GM19043 (cell line): ENCODE results near the gene TTLL6.
"Not testable (repeated sequence)": the region's sequence is repeated elsewhere in the genome, so short reads cannot be mapped to it uniquely, and the experiment has no call there.

ENCODE experiments used
- ATAC-seq: cut with Tn5 transposase; IDR thresholded peaks from one replicate; pipeline ENCODE4 v1.9.1; 2021; ENCODE audit warnings: low read depth; ENCODE audit not compliant: unreplicated experiment

The TTLL6 gene

GRCh38 chr17:48726114-48726915 lies 90.7 kb downstream of the TTLL6 start:
- no peak for ATAC-seq

- no peak for ATAC-seq
These were observed 91.6 kb downstream of the TTLL6 start for GRCh38 chr17:48725288-48726064.

- no peak for ATAC-seq
These were observed 92.1 kb downstream of the TTLL6 start for GRCh38 chr17:48725004-48725287.

GRCh38 chr17:48724251-48725003 lies 92.6 kb downstream of the TTLL6 start:
- no peak for ATAC-seq

- no peak for ATAC-seq
These were observed 93.4 kb downstream of the TTLL6 start for GRCh38 chr17:48723423-48724250.

- ATAC-seq, result no peak
These were observed 94.1 kb downstream of the TTLL6 start, which contains the start of gene PRAC2 for GRCh38 chr17:48722915-48723422. PRAC2 (plus strand) TSS chr17:48723185; CDS start chr17:48724411, 1,226 bp downstream.

- ATAC-seq, result no peak
These were observed 94.7 kb downstream of the TTLL6 start, which contains the start of gene PRAC1 for GRCh38 chr17:48722201-48722907. PRAC1 (minus strand) TSS chr17:48722518; CDS start chr17:48722392, 126 bp downstream.

GRCh38 chr17:48721009-48721402 lies 96.0 kb downstream of the TTLL6 start:
- ATAC-seq, result no peak

- no peak for ATAC-seq
These were observed 96.6 kb downstream of the TTLL6 start for GRCh38 chr17:48720266-48721008.

GRCh38 chr17:48719642-48720265 lies 97.3 kb downstream of the TTLL6 start:
- ATAC-seq, result no peak

GRCh38 chr17:48718761-48719641 lies 98.0 kb downstream of the TTLL6 start:
- ATAC-seq, result no peak

- ATAC-seq, result no peak
These were observed 98.7 kb downstream of the TTLL6 start for GRCh38 chr17:48718227-48718760.

- ATAC-seq, result no peak
These were observed 99.4 kb downstream of the TTLL6 start for GRCh38 chr17:48717367-48718226.

GRCh38 chr17:48716549-48716948 lies 100.5 kb downstream of the TTLL6 start:
- ATAC-seq, result not testable (repeated sequence)

- no peak for ATAC-seq
These were observed 101.3 kb downstream of the TTLL6 start for GRCh38 chr17:48715496-48716399.
